Measurements from ENCODE around the gene OSCAR.

GRCh38 chr19:54145541-54146158 lies 45.0 kb upstream of the OSCAR start:
- no peak for TF ChIP-seq CTCF (IDR thresholded peaks at IDR 0.05)
- TF ChIP-seq POLR2AphosphoS5 (IDR thresholded peaks at IDR 0.05) = no peak
